ENCODE measurements around the gene ADPRH.
"Not testable (repeated sequence)": the region's sequence is repeated elsewhere in the genome, so short reads cannot be mapped to it uniquely, and the experiment has no call there.

The ADPRH gene

DNA sequence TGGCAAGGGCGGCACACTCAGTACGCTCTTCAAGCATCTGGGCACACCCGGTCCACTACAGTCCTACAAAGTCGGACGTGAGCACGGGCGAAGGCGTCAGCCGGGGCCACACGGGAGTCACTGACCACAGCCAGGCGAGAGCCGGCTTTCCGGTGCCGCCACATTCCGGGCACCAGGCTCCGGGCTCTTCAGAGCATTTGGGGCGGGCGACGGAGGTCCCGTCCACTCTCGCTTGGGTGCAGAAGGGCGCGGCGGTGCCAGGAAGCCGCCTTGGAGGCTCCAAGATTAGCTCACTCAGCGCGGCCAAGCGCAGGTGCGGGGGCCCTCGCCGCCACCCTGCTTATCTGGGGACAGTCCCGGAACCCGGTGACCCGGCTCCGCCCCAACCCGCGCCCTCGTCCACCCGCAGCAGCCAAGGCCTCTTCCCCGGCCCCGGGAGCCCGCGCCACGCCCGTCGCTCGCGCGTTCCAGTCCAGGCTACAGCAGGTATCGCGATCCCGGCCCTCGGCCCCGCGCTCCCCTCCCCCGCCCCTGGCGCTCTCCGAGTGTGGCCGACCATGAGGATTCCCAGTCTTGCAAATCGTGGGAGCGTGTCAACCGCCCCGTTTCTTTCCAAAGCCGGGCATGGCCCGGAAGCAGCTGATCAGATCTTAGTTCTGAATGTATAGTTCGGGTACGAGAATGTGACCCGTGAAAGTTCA is at the start of gene ADPRH:
TSS of gene ADPRH (plus strand) at position 127 of the 701 bp plus-strand sequence. CDS start 2,678 bp downstream, outside the sequence.
- no peak for DNase-seq

DNA sequence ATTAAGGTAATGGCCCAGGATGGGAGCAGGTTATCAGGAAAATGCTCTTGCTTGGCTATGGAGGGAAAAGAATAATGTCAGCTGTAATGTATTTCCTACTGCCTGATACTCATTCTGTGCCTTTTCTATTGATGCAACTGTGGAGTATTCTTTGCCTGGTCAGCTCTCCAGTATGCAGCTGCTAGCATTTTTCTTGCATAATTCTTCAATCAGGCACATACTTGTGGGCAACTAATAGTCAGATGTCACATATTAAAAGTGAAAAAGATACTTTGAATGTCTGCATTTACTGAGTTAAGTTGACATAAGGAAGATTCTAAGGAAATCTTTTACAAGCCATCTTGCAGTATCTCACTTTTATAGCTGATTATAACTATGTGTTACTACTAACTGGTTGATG is 49.4 kb upstream of the ADPRH start:
- no peak for DNase-seq

DNA sequence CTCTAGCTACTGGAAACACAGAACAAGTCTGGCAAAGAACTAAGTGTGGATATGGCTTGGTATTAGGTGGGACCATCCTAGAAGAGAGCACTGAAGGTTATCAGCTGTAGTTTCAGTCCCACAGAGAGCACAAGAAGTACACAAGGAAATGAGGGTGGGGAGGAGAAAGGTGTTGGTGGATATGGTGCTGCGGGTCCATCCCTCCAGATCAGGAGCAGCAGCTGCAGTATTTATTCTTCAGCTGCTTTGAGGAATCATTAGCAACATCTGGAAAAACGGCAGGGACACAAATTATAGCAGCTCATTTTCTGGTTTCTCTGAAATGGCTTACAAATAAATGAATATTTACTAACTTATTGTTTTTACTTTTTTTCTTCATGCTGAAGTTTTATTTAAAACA is 48.8 kb upstream of the ADPRH start:
- no peak for DNase-seq

DNA sequence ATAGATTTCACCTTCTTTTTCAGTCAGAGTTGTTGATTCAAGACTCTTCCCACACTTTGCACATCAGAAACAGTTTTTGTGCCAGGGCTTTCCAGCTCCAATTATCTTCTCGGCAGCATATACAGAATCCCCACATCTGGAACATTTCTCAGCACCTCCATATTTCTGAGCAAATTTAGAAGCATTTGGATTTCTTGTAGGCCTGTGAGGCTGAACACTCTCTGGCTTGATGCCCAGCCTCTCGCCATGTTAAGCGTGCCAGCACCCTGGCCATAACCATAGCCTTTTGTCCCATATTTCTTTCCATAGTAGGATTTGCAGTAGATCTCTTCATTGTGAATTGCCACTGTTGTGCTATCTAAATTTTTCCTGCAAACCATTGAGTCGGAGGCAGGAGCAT is 48.1 kb upstream of the ADPRH start:
- no peak for DNase-seq

DNA sequence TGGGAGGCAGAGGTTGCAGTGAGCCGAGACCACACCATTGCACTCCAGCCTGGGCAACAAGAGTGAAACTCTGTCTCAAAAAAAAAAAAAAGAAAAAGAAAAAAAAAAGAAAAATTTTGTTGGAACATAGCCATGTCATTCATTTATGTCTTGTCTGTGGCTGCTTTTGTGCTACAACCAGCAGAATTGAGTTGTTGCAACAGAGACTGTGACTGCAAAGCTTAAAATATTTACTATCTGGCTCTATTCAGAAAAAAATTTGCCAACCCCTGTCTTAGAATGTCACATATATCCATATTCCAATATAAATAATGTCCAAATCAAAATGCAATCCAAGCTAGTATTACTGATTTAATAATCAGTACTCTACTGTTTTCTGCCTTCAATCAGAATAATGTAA is 45.0 kb upstream of the ADPRH start:
- DNase-seq = no peak

DNA sequence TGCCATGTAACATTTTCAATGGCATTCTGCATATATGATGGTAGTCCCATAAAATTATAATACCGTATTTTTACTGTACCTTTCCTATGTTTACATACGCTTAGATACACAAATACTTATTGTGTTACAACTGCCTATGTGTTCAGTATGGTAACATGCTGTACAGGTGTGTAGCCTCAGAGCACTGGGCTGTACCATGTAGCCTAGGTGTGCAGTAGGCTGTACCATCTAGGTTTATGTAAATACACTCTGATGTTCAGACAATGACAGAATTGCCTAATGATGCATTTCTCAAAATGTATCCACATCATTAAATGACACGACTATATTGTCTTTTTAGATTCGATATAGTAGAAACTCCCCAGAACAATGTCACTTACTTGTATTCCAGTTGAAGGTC is 42.5 kb upstream of the ADPRH start:
- no peak for DNase-seq

DNA sequence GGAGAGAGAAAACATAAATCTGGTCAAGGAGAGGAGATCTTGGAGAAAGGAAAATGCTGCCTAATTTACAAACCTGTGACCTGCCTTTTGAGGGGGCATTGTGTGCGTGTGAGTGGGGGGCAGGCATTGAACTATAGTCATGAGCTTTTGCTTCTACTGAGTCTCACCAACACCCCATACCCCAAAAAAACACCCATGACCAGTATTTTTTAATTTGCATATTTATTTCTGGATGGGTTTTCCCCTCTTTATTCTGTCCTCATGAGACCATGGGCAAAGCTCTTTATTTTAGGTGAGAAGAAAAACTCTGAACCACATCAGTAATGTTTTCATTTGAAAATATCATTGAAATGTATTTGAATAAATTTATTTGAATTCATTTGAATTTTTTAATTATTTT is 40.5 kb upstream of the ADPRH start:
- no peak for DNase-seq

DNA sequence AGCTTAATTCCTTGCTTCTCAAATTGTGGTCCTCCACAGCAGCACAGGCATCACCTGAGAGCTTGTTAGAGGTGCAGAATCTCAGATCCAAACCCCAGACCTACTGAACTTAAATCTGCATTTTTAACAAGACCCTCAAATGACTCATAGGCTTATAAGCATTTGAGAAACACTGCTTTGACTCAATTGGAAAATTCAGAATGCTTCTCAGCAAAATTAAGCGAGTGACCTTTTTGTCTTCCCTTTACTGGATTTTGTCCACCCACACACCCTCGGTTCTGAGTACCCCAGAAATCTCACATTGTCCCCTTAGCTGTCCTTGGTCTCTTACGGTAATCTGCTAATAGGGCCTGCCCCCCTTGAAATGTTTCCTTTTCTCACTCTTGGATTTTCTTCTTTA is 37.7 kb upstream of the ADPRH start:
- no peak for DNase-seq

DNA sequence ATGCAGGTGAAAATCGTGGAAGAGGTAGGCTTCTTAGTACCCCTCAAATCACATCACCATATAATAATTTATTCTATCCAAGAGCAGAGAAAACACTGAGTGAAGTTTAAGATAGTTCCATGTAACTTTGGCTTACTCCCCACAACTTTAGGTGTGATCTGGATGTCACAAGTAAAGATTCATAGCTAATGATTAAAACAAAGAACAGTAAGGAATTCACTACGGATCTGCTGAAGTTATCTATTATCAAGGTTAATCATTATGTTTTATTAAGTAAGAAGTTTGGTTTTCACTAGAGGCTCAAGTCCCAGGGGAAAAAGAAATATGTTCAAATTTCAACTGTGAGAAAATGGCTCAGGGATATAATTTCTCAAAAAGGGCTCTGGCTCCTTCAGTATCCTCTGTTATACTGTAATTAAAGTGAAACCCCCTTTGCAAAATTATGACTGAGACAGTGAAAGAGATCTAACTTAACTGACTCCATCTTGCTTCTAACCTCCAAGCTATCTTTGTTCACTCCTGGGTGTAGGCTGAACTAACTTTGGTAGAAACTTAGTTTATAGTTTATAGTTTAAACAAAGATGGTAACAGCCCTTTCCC is 37.0 kb upstream of the ADPRH start:
- no peak for DNase-seq

DNA sequence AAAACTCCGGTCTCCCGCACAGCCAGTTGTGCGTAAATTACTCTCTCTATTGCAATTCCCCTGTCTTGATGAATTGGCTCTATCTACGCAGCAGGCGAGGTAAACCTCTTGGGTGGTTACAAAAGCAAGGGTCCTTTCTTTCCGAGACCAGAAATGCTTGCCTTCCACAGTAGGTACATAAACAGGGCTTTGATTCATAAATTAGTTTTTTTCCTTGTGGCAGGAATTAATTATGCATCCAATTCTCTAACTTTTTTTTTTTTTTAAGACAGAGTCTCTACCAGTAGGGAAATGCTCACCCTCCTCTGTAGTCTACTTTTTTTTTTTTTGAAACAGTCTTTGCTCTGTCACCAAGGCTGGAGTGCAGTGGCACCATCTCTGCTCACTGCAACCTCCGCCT is 36.1 kb upstream of the ADPRH start:
- no peak for DNase-seq

DNA sequence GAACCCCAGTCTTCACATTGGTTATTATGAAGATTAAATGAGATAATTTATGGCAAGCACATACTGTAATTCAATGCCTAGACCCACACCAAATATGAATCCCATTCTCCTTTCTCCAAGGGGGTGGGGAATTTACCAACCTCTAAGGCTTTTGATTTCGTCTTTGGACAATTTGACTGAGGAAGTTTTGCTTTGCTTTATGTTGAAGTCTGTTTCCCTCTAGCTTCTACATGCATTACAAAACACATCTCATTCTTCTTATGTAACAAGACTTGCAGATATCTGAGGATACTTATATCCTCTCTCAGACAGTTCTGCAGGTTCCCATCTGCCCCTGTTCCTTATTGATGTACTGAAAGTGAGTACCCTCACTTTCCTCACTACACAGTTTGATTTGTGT is 32.1 kb upstream of the ADPRH start:
- DNase-seq = no peak

DNA sequence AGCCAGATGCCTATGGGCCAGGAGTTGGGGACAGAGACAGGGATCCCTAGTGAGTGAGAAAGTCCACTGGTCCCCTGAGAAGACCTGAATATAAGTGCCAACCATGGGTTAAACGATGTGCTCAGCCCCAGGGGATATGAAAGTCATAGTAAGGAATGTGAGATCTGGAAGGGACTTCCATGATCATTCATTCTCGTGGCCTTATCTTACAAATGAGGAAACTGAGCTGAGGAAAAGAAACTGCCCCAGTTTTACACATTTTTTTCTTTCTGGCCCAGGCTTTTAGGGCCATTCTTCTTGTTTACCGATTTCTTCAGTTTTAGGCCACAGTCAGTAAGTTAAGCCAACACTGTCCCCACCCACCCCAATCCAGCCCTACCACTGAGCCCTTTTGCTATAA is 31.0 kb upstream of the ADPRH start:
- DNase-seq = no peak

DNA sequence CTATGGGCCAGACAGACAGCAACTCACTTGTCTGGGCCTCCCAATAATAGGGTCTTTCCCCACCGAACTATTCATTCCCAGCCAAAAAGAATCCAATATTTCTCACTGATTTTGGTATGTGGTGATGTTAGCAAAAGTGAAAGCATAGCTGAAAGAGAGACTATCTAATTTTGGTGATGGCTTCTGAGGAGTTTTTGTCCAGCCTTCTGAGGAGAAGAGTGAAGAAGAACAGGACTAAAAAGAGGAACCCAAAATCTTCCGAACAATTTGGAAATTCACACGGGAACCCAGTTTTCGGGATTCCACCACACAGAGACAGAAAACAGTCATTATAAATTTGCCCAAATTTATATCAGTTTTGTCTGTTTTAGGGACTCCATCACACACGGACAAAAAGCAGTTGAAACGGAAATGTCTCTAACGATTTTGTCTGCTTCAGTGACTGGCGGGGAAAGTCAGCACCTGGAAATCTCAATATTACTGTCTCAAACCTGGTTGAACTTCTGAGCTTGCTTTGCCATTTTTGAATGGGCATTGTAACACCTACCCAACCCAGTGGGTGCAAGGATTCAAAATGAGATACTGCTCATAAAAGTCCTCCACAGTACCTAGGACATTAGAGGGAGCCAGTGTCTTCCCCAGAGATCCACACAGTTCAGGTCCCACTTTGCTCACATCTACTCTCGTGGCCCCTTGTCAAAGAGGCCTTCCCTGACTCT is 28.9 kb upstream of the ADPRH start:
- DNase-seq = no peak

DNA sequence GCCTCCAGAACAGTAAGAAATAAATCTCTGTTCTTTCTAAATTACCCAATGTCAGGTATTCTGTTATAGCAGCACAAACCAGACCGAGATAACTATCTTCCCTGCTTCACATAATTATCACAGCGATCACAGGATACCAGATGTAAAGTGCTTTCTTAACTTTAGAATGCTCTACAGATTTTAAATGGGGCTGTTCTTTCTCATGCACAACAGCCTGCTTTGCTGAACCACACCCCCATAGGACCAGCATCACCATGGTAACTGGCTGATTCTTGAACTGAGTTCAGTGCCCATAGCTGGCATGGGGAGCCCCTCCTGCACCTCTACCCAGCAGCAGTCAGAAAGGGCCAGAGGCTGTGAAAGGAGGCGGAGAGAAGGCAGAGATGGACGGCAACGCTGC is 27.7 kb upstream of the ADPRH start:
- no peak for DNase-seq

DNA sequence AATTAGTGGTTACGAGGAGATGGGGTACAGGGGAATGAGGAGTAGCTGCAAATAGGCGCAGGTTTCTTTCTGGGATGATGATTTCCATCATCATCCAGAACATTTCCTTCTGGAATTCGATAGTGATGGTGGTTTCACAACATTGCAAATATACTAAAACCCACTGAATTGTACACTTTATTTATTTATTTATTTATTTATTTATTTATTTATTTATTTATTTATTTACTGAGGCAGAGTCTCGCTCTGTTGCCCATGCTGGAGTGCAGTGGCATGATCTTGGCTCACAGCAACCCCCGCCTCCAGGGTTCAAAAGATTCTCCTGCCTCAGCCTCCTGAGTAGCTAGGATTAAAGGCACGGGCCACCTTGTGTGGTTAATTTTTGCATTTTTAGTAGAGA is 26.4 kb upstream of the ADPRH start:
- DNase-seq = not testable (repeated sequence)

DNA sequence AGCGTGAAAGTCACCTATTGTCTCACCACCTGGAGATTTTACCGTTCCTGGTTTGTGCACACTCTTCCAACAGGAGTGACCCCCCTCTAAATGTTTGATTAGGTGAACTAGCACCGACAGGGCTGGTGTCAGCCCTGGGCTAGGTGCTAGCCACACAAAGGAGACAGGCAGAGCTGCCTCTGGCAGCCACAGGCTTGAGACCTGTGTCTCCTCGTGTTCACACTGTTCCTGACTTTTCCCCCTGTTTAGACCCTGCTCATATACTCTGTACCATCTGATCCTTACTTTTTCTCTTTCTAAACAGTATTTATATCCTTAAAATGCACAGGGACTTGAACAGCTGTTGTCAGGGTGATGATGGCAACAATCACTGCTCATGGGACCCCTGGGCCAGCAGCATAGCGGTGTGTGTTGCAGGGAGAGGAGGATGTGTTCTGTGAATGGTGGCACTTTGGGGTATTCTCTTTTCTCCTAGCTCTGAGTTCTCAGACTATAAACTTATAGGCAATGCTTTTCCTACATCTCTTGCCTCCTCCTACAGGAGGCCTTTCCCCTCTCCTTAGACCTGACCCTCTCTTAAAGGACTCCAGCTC is 25.4 kb upstream of the ADPRH start:
- DNase-seq = no peak

DNA sequence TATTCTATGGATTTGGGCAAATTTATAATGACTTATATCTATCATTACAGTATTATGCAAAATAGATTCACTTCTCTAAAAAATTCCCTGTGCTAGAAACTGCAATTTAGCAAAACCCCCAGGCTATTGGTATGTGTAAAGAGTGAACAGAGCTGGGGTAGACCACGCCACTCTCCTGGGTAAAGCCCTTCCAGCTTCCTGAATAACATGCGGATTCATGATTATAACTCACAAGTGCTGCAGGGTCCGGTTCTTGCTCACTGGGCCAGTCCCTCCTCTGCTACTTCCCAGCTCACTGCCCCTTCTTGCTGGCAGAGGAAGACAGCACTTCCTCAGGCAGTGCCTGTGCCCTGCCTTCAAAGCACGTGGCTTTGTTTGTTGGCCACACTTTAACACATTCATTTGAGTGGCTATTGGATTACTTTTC is 24.0 kb upstream of the ADPRH start:
- DNase-seq = no peak

DNA sequence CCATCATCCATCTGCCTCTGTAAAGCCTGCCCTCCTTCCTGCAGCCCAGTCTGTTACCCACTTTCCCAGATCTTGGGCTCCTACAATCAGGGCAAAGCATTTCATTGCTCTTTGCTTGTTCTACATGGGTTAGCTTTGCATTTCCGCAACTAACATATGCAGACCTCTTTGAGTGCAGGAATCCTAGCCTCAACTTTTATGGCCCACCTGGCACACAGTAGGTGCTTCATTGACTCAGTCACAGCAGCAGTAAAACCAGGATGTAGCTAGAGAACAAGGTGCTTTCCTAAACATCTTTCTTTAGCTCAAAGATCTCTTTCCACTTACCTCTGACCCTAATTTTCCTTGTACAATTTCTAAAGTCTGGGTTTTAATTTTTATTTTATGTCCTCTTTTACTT is 23.4 kb upstream of the ADPRH start:
- DNase-seq = no peak

DNA sequence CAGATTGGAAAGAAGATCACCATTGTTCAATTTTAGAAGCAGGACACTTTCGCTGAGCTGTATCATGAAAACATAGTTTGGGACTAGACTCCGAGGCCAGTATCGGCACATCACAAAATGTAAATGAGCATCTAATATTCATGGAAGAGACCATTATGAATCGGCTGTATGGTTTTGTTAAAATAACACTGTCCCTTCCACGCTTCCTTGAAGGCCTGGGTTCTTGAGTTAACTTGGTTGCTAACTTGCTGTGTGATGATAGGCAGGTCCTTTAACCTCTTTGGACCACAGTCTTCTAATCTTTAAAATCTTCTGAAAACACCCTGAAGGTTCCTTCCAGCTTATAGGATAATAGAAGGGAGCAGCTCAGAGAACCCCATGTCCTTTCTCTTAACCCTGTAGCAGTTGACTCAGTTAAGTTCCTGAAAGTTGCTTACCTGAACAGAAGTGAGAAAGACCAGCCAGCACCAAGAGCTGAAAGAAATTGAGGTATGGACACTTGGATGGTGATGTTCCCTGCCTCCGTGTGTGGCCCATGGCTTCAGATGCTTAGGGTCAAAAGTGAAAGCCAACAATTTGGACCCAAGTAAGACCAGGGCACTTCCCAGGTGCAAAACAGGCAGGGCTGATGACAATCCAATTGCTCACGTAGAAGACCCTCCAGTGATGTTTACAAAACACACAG is 22.0 kb upstream of the ADPRH start:
- no peak for DNase-seq

DNA sequence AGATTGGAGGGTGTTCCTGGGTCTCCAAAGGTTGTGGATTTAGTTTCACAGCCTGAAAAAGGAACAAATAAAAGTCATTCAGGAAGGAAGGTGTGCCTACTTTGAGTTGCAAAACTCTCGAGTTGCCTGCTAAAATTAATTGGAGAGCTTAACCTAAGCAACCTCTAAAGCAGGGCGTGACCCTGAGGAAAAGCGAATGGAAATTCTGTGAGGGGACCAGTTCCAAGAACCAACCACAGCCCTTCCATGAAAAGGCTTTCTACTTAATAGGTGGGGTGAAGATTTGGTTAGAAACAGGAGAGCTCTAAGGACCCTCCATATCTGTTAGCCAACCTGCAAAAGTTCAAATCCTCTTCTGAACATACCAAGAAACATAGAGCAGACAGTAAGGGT is 21.4 kb upstream of the ADPRH start:
- no peak for DNase-seq

DNA sequence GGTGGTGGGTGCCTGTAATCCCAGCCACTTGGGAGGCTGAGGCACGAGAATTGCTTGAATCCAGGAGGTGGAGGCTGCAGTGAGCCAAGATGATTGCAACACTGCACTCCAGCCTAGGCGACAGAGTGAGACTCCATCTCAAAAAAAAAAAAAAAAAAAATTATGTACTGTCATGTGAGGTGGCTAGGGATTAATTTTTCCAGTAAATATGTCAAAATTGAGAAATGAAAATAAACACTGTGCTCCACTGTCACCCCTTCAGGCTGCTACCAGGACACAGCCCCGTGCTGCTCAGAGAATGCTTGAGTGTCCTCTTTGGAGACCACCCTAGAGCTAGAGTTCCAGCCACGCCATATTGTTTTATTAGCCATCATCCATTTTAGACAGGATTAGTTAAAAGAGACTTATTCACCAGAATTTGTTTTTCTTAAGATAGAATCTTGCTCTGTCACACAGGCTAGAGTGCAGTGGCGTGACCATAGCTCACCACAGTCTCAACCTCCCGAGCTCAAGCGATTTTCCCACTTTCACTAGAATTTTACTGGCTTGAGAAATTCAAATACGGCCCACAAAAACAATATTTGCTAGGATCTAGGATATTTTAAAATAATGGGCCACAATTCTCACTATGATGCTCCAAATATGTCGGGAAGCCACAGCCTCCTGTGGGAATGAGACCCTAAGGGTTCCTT is 20.5 kb upstream of the ADPRH start:
- no peak for DNase-seq

DNA sequence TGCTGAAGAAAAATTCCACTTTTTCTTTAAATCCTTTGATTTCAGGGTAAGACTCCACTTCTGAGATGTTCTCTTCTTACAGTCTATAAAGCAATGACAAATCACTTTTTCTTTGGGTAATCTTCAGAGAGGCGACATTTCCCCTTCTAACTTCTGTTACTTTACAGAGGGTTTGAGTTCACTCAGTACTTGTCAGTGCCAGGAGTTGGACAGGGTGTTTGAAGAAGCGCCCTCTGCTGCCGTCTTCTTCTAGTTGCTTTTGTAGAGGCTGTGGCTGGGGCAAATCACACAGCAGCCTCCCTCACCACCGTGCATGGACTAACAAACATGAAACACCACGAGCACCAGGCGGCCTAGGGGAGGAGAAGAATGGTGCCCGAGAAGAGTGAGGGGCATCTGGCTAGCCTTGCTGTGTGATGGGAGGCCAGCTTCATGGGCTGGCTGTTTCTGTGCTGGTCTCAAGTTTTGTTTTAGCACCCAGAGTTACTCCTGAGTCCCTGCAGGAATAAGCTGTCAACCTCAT is 19.8 kb upstream of the ADPRH start, which contains the start of gene CD80:
TSS of gene CD80 (minus strand) at position 174 of the 523 bp plus-strand sequence. CDS start 1,886 bp downstream, outside the sequence.
- DNase-seq = no peak

All from KG1 (cell line).